ENCODE results near the gene CRKL.
"Not testable (repeated sequence)": the region's sequence is repeated elsewhere in the genome, so short reads cannot be mapped to it uniquely, and the experiment has no call there.

DNA sequence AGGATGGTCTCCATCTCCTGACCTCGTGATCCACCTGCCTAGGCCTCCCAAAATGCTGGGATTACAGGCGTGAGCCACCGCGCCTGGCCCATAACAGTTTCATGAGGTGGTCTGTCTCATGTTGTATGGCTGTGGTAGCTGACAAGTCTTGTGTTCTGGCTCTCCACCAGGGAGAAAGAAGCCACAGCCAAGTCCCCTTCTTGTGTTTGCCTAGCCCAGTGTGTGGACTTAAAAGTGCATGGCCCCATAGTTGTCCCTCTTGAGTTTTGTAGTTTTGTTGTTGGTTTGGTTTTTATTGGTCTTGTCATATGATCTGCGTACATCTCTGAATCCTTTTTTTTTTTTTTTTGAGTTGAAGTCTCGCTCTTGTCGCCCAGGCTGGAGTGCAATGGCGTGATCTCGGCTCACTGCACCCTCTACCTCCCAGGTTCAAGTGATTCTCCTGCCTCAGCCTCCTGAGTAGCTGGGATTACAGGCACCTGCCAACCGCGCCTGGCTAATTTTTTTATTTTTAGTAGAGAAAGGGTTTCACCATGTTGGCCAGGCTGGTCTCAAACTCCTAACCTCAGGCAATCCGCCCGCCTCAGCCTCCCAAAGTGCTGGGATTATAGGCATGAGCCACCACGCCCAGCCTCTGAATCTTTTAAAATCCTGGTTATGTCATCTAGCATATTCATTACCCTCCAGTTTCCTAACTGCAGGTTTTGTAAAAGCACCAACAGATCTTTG, 22.4 kb downstream of the CRKL start:
- TF ChIP-seq, protein P1, sequence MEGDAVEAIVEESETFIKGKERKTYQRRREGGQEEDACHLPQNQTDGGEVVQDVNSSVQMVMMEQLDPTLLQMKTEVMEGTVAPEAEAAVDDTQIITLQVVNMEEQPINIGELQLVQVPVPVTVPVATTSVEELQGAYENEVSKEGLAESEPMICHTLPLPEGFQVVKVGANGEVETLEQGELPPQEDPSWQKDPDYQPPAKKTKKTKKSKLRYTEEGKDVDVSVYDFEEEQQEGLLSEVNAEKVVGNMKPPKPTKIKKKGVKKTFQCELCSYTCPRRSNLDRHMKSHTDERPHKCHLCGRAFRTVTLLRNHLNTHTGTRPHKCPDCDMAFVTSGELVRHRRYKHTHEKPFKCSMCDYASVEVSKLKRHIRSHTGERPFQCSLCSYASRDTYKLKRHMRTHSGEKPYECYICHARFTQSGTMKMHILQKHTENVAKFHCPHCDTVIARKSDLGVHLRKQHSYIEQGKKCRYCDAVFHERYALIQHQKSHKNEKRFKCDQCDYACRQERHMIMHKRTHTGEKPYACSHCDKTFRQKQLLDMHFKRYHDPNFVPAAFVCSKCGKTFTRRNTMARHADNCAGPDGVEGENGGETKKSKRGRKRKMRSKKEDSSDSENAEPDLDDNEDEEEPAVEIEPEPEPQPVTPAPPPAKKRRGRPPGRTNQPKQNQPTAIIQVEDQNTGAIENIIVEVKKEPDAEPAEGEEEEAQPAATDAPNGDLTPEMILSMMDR (IDR thresholded peaks at IDR 0.05; ENCODE audit: low read depth, low read length) = not testable (repeated sequence)
- not testable (repeated sequence) for TF ChIP-seq EZH2phosphoT487 (IDR thresholded peaks at IDR 0.05; ENCODE audit: low read depth)
